NCI-H82 treated with DMSO at 0.1 percent for 48 hours (cell line): Measurements from ENCODE around the gene PDE4D.
"Not testable (repeated sequence)": the region's sequence is repeated elsewhere in the genome, so short reads cannot be mapped to it uniquely, and the experiment has no call there.

ENCODE experiments used
- DNase-seq: peaks from one replicate; lab custom pipeline; 2025; ENCODE audit not compliant: unreplicated experiment; lab: John Stamatoyannopoulos, UW

The PDE4D gene

DNA sequence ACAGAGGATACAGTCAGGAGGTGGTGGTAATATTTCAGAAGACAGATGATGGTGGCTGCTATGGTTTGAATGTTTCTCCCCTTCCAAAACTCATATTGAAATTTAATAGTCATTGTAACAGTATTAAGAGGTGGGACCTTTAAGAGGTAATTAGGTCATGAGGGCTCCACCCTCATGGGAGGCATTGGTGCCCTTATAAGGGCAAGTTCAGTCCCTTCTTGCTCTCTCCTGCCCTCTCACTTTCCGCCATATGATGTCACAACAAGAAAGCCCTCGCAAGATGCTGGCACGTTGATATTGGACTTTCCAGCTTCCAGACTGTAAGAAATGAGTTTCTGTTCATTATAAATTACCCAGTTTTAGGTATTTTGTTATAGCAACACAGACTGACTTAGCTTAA lies 274.9 kb downstream of the PDE4D start:
- no peak for DNase-seq

- no peak for DNase-seq
Measured at GRCh38 chr5:59617186-59617771, 276.2 kb downstream of the PDE4D start.

GRCh38 chr5:59616413-59616812 lies 277.1 kb downstream of the PDE4D start:
- DNase-seq = no peak

GRCh38 chr5:59615272-59615671 lies 278.3 kb downstream of the PDE4D start:
- no peak for DNase-seq

GRCh38 chr5:59609501-59610265 lies 283.8 kb downstream of the PDE4D start:
- DNase-seq = no peak

DNA sequence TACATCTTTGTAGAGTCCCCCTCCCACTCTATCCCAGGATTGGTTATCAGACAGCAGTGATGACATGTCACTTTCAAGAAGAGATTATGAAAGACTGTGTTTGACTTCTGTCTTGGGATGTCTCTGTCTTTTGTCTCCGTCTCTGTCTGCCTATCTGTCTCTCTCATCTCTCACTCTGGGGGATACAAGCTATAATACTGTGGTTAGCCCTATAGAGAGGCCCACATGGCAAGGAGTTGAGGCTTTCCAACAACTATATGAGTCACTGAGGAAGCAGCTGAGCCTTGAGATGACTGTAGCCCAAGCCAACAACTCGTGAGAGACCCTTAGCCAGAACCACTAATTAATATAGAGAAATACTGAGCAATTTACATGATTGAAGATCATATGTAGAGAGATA lies 284.8 kb downstream of the PDE4D start:
- DNase-seq = no peak

DNA sequence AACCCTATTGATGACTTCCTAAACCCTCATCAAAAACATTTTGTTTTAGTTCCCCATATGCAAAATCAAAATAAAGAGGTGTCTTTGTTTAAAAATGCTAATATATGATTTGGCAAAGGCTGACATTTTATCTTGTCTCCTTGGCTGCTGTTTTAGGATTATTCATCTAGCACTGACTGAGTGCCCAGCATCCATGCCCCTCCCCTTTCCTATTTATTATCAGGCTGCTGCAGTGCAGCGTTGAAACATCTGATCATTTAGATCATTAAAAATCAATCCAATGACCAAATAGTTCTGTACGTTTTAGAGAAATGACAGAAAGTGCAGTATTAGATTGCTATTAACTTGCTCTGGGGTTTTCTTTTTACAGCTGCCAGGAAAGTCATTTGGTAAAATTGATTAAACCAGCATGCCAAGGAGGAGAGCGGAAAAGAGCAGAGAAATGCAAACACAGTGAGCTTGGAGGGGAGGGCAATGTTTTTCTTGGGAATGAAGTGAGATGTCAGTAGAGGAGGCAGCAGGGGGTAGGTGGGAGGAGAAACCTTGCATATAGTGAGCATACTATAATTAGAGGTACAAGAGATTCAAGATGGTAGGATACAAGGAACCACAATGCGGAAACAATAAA lies 286.3 kb downstream of the PDE4D start:
- DNase-seq = no peak

- no peak for DNase-seq
Measured at GRCh38 chr5:59605915-59606314, 287.6 kb downstream of the PDE4D start.

GRCh38 chr5:59604111-59604510 lies 289.4 kb downstream of the PDE4D start:
- no peak for DNase-seq

DNA sequence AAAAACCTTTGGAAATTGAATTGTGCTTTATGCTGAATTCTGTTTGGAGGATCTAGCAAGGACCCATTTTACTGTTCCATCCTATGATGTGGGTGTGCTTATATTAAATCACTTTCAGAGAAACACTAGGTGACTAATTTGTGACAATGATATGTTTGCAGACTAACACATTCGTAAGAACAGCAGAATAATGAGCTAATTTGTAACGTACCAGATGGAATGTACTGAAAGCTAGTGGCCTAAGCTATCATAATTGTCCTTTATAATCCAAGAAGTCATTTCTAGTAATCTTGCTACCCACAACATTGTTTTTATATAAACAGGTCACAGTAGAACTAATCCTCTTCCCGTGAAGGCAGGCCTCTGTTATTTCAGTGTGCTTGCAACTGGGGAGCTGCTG lies 292.5 kb downstream of the PDE4D start:
- no peak for DNase-seq

DNA sequence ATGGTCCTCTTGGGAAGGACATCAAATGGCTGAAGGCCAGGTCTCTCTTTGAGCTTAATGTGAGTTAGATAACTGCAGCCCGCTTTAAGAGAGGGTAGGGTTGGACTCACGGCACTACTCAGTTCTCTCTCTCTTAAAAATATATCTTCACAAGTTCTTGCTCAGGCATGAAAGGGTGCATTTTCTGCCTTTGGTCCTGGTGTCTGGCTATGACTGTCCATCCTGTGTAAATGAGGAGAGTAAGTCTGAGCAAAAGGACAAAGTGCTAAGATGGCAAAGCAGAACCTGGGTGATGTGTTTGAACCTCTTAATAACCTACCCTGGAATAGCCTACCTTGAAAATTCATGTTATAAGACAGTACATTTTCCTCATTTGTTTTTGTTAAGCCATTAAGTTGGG lies 293.4 kb downstream of the PDE4D start:
- DNase-seq = no peak

DNA sequence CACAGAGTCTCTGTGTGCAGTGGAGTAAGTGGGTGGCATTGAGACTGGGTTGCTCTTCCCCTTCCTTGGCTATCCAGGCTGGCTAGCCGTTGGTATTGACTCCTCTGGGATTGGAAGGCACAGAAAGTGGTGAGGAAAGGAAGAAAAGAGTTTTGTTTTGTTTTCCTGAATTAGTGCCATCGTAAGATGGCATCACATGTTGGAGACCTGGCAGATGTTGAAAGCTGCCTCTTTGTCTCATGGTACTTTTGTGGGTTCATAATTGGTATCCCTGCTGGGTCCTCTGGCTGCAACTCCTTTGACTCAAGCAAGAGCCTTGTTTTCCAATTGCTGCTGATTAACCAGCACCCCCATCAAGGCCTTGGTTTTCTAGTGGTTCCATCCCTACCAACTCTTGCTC lies 293.8 kb downstream of the PDE4D start:
- no peak for DNase-seq

DNA sequence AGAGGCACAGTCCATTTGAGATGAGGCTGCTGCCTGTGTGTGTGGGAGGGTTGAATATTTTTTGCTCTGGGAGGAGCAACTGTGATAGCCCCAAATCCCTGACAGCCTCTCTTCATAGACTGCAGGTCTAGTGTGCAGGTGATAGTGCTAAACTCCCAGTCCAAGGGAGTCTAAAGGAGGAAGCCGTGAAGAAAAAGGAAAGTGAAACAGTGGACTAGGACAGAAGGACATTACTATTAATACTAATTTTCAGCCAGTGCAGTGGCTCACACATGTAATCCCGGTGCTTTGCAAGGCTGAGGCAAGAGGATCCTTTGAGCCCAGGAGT lies 295.0 kb downstream of the PDE4D start:
- no peak for DNase-seq

DNA sequence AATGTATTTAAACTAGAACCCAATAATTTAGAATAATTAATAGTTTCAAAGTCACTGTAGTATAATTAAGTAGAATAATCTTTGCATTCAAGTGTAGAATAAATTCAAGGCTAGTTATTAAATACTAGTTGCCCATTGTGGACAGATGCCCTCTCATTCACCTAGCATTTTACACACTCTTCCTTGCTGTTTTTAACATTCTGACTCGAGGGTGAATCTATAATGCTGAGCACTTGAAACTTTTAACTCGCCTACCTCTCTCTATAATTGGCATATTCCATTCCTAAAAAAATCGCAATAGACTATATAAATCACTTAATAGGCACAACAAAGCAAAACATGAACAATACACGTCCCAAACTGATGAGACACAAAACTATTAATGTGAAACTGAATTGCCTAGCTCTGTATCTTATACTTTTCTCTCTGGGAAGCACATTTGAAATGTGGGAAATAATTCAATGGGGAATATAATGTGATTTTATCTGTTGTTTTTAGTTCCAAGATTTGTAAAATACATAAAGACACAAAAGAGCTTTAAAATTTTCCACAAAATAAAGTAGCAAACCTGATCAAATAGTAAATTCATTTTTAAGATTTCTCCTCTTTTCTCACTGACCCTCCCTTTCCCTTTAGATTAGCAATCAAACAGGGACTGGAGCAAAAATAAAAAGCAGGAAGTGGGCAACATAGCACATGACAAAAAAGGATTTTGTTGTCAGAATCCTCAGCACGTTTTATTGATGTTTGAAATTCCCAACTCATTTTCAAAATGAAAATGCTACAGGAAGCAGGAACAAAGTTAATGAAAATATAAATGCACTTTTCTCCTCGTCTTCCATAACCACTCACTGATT lies 295.6 kb downstream of the PDE4D start:
- DNase-seq = no peak

DNA sequence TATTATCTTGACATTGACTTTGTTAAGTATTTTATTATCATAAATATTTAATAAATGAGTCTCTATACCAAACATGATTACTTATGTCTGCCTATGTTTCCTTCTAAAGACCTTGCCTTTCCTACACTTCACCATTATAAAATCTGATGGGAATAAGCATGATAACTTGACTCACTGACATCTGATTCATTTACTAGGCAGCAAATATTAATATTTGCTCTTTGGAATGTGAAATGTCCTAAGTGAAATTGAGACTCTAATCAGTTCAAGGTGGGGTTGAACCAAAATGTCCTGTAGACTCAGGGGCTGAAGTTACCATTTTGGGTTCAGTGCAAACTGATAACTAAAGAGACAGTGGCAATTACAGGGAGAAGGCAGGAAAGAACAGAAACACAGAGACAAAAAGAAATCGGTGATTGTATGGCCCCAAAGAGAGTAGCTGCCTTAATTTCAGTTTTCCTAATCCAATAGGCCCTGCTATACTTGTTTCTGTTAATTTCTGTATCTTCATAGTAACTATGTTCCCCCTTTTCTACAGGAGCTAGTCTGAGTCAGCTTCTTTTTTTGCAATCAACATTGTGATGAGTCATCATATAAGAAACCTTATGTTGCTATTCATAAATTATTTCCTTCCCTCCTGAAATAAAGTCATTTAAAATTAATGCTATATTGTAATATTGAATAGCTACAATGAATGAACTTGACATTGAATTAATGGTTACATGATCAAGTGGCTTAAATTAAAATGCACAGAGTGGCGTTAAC lies 296.8 kb downstream of the PDE4D start:
- DNase-seq = no peak

DNA sequence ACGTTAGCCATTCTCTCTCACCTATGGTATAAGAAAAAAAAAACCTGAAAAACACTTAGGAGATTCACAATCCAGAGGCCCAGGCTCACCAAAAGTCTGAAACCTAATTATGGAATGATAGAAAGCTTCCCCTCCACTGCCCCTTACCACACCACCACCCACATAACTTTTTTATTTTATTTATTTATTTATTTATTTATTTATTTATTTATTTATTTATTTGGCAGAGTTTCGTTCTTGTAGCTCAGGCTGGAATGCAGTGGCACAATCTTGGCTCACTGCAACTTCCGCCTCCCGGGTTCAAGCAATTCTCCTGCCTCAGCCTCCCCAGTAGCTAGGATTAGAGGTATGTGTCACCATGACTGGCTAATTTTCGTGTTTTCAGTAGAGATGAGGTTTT lies 299.4 kb downstream of the PDE4D start:
- not testable (repeated sequence) for DNase-seq

GRCh38 chr5:59593439-59594007 lies 300.0 kb downstream of the PDE4D start:
- no peak for DNase-seq

- no peak for DNase-seq
Measured at GRCh38 chr5:59592101-59592500, 301.4 kb downstream of the PDE4D start.

- no peak for DNase-seq
Measured at GRCh38 chr5:59591162-59591561, 302.4 kb downstream of the PDE4D start.

GRCh38 chr5:59588922-59589321 lies 304.6 kb downstream of the PDE4D start:
- no peak for DNase-seq
